Right ventricle myocardium inferior (tissue), 1 donor: ENCODE data around the gene FAU. TPM values are rescaled to one million over a fixed set of nuclear protein-coding genes. Genes with fewer than 3 reads are reported as not detected.
"Not testable (repeated sequence)": the region's sequence is repeated elsewhere in the genome, so short reads cannot be mapped to it uniquely, and the experiment has no call there.

ENCODE experiments used
- ATAC-seq: fragments of 200-7000 bp; cut with Tn5 transposase; one replicate; pipeline ENCODE4 v1.9.1; 2020; ENCODE audit warnings: mild to moderate bottlenecking, moderate library complexity
- DNase-seq: peaks from one replicate; pipeline ENCODE4 v3.0.0; 2021; ENCODE audit errors: missing footprints
- intact Hi-C: fragments of 100-400 bp; cut with DNase I; formaldehyde crosslinking; loops from one replicate; pipeline ENCODE4 v1.11.0; 2022
- long read RNA-seq: library from polyadenylated mRNA; unstranded; transcript quantifications from one replicate; pipeline ENCODE4 v2.0.0, GENCODE V29; 2021
- total RNA-seq: library from RNA; stranded (reverse); fragmentation: NEBNext Ultra II Directional; extraction: Animal tissue kit (Norgen Biotek cat#: 25700); gene quantifications from one replicate; pipeline ENCODE4 v1.2.1, GENCODE V29; 2021
- donor health status: DM: no; HTN: yes; CAD: no; lungs with severe emphysema.

Gene FAU
- total RNA-seq = 714 TPM
- long read RNA-seq, transcript FAU-207 (5 exons, 847 nt) = major isoform, 232 of 239 reads
- long read RNA-seq, partial matches to known transcripts = 3 of 239 reads
- long read RNA-seq, other reads (novel, unspliced or antisense) = 0 of 239 reads

GRCh38 chr11:65121865-65122696 lies at the start of gene FAU, which contains the start of gene MRPL49:
FAU (minus strand) TSS chr11:65122134; CDS start chr11:65121813, 321 bp downstream.
MRPL49 (plus strand) TSS chr11:65122321; CDS start chr11:65122347, 26 bp downstream.
- peak; percentile 100 for DNase-seq
- ATAC-seq = peak; percentile 93
- intact Hi-C loops = no loop called here

- ATAC-seq (no peak), DNase-seq (no peak)
- intact Hi-C loops = no loop called here
Observed at GRCh38 chr11:65170058-65170534, 48.2 kb upstream of the FAU start, which contains the start of gene SPDYC. SPDYC (plus strand) TSS chr11:65170233; CDS start chr11:65171358, 1,125 bp downstream.

DNA sequence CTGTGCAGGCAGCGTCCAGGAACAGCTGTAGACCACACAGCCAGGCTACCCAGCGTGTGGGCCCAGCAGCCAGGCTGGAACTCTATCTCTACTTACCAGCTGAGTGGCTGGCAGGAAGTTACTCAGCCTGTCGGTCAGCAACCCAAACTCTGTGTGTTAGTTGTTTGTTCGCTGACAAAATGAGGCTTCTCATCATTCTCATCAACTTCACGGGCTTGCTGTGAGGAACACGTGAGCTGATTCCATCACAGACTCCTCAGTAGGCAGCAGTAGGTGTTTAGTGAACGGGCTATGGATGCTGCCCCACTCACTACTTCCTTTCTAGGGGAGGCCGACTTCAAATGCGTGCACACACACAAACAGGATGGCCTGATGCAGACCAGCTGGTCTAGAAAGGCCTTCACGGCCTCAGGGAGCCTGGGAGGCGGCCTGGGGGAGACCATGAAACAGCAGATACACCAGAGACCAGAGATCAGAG lies 47.3 kb upstream of the FAU start:
- intact Hi-C loops = no loop called here
- DNase-seq (no peak), ATAC-seq (no peak)

DNA sequence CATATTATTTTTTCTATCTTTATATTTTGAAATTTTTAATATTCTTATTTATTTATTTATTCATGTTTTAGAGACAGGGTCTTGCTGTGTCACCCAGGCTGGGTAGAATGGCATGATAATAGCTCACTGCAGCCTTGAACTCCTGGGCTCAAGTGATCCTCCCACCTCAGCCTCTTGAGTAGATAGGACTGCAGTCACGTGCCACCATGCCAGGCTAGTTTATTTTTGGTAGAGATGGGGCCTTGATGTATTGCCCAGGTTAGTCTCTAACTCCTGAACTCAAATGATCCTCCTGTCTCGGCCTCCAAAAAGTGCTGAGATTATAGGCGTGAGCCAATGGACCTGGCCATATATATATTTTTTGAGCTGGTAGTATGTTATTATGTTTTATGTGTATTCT lies 45.7 kb upstream of the FAU start:
- ATAC-seq = no peak
- no peak for DNase-seq
- intact Hi-C loops = no loop called here

- intact Hi-C loops = no loop called here
- DNase-seq (no peak), ATAC-seq (no peak)
Observed at GRCh38 chr11:65166893-65167292, 45.0 kb upstream of the FAU start.

- intact Hi-C loops = no loop called here
- DNase-seq (no peak), ATAC-seq (no peak)
Observed at GRCh38 chr11:65165410-65166317, 43.7 kb upstream of the FAU start.

- no peak for ATAC-seq
- no peak for DNase-seq
- intact Hi-C loops = no loop called here
Observed at GRCh38 chr11:65163684-65164083, 41.8 kb upstream of the FAU start.

GRCh38 chr11:65160643-65161042 lies 38.7 kb upstream of the FAU start:
- no peak for ATAC-seq
- no peak for DNase-seq
- intact Hi-C loops = no loop called here

DNA sequence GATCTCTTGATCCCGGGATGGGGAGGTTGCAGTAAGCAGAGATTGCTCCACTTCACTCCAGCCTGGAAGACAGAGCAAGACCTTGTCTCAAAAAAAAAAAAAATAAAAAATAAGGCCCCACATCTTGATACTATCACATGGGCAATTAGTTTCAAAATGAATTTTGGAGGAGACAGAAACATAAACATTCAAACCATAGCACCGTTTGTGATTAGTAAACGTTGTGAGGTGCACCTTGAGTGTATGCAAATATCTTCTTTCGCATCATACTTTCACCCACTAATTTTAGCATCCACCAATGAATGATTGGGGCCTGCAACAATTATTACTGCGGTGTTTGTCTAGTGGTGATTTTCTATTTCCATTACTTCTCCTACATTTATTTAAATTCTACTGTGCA lies 37.1 kb upstream of the FAU start:
- intact Hi-C loops = no loop called here
- ATAC-seq = no peak
- DNase-seq = no peak

GRCh38 chr11:65157336-65157735 lies 35.4 kb upstream of the FAU start:
- intact Hi-C loops = no loop called here
- DNase-seq (no peak), ATAC-seq (no peak)

DNA sequence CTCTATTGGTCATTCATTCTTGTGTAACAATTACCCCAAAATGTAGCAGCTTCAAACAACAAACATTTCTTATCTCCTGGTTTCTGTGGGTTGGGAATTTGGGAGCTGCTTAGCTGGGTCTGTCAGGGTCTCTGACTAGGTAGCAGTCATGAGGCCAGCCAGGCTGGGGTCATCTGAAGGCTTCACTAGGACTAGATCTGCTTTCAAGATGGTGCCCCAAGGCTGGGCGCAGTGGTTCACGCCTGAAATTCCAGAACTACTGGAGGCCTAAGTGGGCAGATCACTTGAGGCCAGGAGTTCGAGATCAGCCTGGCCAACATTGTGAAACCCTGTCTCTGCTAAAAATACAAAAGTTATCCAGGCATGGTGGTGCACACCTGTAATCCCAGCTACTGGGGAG lies 35.0 kb upstream of the FAU start:
- intact Hi-C loops = no loop called here
- ATAC-seq (no peak), DNase-seq (no peak)

DNA sequence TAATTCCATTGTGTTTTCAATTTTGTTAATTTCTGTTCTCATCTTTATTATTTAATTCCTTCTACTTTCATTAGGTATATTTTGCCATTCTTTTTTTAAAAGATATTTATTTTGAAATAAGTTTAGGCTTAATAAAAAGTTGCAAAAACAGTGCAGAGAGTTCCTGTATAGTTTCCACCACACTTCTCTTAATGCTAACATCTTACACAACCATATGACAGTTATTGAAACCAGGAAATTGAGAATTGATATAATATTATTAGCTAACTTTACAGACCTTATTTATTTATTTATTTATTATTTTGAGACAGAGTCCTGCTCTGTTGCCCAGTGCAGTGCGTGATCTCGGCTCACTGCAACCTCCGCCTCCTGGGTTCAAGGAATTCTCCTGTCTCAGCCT lies 34.3 kb upstream of the FAU start:
- ATAC-seq (no peak), DNase-seq (no peak)
- intact Hi-C loops = no loop called here

- ATAC-seq (no peak), DNase-seq (no peak)
- intact Hi-C loops = no loop called here
Observed at GRCh38 chr11:65152122-65152521, 30.2 kb upstream of the FAU start.

DNA sequence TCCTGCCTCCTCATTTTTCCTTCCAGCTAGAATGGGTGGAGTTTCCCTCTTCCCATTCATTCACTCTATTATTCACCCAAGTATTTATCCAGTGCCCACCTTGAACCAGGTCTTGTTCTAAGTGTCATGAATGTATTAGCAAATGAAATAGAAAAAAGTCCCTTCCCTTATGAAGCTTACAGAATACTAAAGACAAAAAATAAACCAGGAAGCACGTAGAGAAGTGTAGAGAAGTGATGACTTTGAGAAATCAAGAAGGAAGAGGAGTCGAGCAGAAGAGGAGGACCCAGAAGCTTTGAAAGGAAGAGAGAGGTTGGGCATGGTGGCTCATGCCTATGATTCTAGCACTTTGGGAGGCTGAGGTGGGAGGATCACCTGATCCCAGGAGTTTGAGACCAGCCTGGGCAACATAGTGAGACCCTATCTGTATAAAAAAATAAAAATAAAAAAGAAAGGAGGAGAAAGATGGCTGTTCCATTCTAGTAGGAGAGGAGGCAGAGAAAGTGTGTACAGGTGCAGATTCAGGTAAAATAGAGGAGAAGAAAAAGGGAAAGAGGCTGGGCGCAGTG lies 29.5 kb upstream of the FAU start:
- intact Hi-C loops = no loop called here
- no peak for ATAC-seq
- no peak for DNase-seq

- intact Hi-C loops = no loop called here
- peak; percentile 86 for ATAC-seq
- peak; percentile 92 for DNase-seq
Observed at GRCh38 chr11:65150509-65151299, 28.8 kb upstream of the FAU start.

DNA sequence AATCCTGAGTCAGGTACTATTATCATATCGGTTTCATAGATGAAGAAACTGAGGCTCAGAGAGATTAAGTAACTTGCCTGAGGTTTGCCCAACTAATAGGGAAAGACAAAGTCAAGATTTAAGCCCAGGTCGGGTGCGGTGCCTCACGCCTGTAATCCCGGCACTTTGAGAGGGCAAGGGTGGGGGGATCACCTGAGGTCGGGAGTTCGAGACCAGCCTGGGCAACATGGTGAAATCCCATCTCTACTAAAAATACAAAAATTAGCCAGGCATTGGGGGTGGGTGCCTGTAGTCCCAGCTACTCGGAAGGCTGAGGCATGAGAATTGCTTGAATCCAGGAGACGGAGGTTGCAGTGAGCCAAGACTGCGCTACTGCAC lies 28.2 kb upstream of the FAU start:
- ATAC-seq, intact Hi-C loops, DNase-seq: not testable (repeated sequence)

DNA sequence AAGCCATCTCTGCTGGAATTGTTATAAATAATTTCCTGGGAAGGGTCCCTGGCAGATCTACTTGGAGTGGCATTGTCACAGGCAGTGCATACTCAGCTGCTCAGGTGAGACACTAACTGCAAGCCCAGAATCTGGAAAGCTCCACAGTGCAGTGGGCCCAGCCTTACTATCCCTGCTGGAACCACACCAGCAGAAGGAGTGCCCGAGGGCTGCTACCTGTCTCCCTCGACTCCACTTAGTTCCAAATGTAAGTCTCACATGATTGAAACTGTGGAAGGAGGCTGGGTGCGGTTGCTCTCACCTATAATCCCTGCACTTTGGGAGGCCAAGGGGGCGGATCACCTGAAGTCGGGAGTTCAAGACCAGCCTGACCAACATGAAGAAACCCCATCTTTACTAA lies 26.7 kb upstream of the FAU start:
- intact Hi-C loops = no loop called here
- ATAC-seq (no peak), DNase-seq (no peak)
